ENCODE results near the gene SGMS1. TPM values are rescaled to one million over a fixed set of nuclear protein-coding genes. Genes with fewer than 3 reads are reported as not detected.

Gene SGMS1
- total RNA-seq, 1 experiment from 2014 or later, result 20.4 TPM

DNA sequence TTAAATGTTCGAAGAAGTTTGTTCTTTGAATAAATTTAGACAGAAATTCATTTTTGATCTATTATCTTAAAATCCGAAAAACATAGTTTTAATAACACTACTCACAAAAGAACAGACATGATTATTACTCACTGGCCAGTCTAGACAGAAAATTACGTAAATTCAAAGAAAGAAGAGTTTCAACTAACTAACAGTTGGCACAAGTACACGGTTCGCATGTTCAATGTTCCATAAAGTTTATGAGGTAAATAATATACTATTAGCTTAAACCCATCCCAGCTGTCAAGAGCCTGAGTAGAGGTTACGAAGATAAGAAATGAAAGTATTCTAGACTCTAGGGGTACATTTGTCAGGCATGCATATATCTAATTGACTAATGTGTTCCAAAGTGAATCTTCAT lies 220.7 kb downstream of the SGMS1 start:
- Histone ChIP-seq H2BK120ac (ENCODE audit: low read depth, low read length, poor library complexity, severe bottlenecking) (no peak overlapping the region), H3K56ac (ENCODE audit: insufficient read length, low read depth, low read length) (no peak overlapping the region), H3K27me3 (ENCODE audit: insufficient read depth, low read length) (no peaks in the 10 kb centered on the region), H3K14ac (ENCODE audit: insufficient read depth, low read length) (no peak overlapping the region), H3K4me2 (ENCODE audit: insufficient read depth, insufficient read length, low read length) (no peak overlapping the region), H3K79me2 (ENCODE audit: insufficient read depth, low read length) (no peaks in the 10 kb centered on the region; the same call in 1 of the 2 replicates), H3K4me1 (ENCODE audit: insufficient read depth, low read length) (peaks cover 3% of the 10 kb centered on the region), H3K79me1 (ENCODE audit: insufficient read depth, low read depth, low read length, poor library complexity, severe bottlenecking) (no peaks in the 10 kb centered on the region), H3T11ph (ENCODE audit: low read length) (no peak overlapping the region), H3K23me2 (ENCODE audit: insufficient read length, low read depth, low read length, poor library complexity, severe bottlenecking) (no peaks in the 10 kb centered on the region), H3K18ac (ENCODE audit: insufficient read length, low read depth, low read length) (no peak overlapping the region), H4K20me1 (ENCODE audit: control insufficient read depth, insufficient read depth, insufficient read length) (no peaks in the 10 kb centered on the region), H2BK12ac (ENCODE audit: insufficient read length, low read depth, low read length) (no peak overlapping the region), H3K23ac (ENCODE audit: insufficient read length, low read depth, low read length) (no peak overlapping the region), H3K4ac (ENCODE audit: low read depth, low read length) (no peak overlapping the region), H2BK15ac (ENCODE audit: low read depth, low read length) (no peak overlapping the region), H4K8ac (replicated peaks; ENCODE audit: insufficient read length, low read depth, low read length) (no peak overlapping the region), H3K9me3 (ENCODE audit: control insufficient read depth, low read depth, low read length) (no peaks in the 10 kb centered on the region), H4K91ac (ENCODE audit: insufficient read length, low read depth, low read length) (no peak overlapping the region), H4K5ac (ENCODE audit: insufficient read length, low read depth, low read length) (no peak overlapping the region), H3K9ac (ENCODE audit: extremely low read depth, insufficient read length, low read length) (no peak overlapping the region), H2AFZ (ENCODE audit: low read length) (no peak overlapping the region), H3K27ac (ENCODE audit: insufficient read length, low read depth, low read length) (no peak overlapping the region), H2BK20ac (ENCODE audit: low read depth, low read length, poor library complexity, severe bottlenecking) (no peak overlapping the region), H2AK5ac (ENCODE audit: insufficient read length, low read length) (no peak overlapping the region), H2BK5ac (ENCODE audit: insufficient read length, low read length) (no peak overlapping the region)
- no CpG with 5 or more reads among the region's 6 CpGs for WGBS (ENCODE audit: extremely low coverage, insufficient read length, low lambda C conversion rate)
- peaks cover 2 to 10% (median 6%) of the 10 kb centered on the region in 3 experiments; a peak in 4 of 7 replicates for H3K36me3 Mint-ChIP-seq (ENCODE audit: insufficient read depth in 1 of 3, low read depth in 3 of 3)
- TF ChIP-seq, protein P1, sequence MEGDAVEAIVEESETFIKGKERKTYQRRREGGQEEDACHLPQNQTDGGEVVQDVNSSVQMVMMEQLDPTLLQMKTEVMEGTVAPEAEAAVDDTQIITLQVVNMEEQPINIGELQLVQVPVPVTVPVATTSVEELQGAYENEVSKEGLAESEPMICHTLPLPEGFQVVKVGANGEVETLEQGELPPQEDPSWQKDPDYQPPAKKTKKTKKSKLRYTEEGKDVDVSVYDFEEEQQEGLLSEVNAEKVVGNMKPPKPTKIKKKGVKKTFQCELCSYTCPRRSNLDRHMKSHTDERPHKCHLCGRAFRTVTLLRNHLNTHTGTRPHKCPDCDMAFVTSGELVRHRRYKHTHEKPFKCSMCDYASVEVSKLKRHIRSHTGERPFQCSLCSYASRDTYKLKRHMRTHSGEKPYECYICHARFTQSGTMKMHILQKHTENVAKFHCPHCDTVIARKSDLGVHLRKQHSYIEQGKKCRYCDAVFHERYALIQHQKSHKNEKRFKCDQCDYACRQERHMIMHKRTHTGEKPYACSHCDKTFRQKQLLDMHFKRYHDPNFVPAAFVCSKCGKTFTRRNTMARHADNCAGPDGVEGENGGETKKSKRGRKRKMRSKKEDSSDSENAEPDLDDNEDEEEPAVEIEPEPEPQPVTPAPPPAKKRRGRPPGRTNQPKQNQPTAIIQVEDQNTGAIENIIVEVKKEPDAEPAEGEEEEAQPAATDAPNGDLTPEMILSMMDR (conservative IDR thresholded peaks at IDR 0.05), result no peak
- H3K9me3 Mint-ChIP-seq, result peaks cover 0 to 5% of the 10 kb centered on the region in 2 experiments; a peak in 2 of 5 replicates
- no peak overlapping the region for H3K4me3 Mint-ChIP-seq
- no peaks in the 10 kb centered on the region for H3K27me3 Mint-ChIP-seq (ENCODE audit: low read depth)
- no peak for DNase-seq
- peaks cover 18 to 22% of the 10 kb centered on the region in 2 experiments for H3K4me1 Mint-ChIP-seq
- H3K27ac Mint-ChIP-seq, result no peak overlapping the region
